ENCODE data around the gene DVL3.
A peak's percentile ranks its signal among the peaks of the same experiment; 100 is the strongest.
"Not testable (repeated sequence)": the region's sequence is repeated elsewhere in the genome, so short reads cannot be mapped to it uniquely, and the experiment has no call there.

Gene DVL3

GRCh38 chr3:184148076-184148475 is 7.1 kb upstream of the DVL3 start:
- no peak for DNase-seq
- intact Hi-C loops (cut with DNase I) = no loop called here

GRCh38 chr3:184149123-184149522 is 6.1 kb upstream of the DVL3 start:
- intact Hi-C loops (cut with DNase I) = no loop called here
- no peak for DNase-seq

GRCh38 chr3:184149770-184150169 is 5.4 kb upstream of the DVL3 start:
- DNase-seq; intact Hi-C loops (cut with DNase I): not testable (repeated sequence)

DNA sequence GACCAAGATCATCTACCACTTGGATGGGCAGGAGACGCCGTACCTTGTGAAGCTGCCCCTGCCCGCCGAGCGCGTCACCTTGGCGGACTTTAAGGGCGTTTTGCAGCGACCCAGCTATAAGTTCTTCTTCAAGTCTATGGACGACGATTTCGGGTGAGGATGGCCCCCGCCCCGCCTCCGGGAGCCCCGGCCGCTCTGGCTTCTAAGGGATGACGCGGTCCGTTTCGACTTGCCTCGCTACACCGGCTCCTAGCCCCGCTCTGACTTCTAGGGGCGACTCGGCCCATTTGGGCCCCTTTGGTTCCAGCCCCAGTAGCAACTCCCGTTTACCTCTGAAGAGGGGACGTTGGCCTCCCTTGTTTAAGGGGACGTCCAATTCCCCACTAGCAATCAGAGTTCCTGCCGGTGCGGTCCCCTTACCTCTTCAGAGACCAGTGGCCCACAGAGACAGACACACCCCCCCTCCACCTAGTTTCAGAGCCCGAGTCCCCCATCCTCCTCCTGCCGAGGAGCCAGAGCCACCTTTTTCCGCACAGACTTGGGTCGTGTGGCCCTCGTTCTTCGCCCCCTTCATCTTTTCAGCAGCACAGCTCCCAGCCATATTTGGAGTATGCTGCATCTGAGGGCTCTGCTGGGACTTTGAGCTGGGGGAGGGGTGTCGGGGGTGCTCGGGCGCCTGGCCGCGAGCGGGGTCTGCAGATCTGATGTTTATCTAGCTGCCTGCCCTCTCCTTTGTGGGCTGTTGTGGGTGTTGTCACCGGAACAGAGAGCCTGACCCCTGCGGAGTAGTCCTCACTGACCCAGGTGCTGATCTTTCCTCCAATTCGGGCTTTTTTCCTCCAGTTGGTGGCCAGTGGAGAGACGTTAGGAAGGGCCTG is 706 bp downstream of the DVL3 start:
- intact Hi-C loops (cut with DNase I) = loop anchor here (2.0 kb wide), 1 partner anchor 21 kb away; the partner anchor contains the start of gene EIF2B5
- DNase-seq = peak in 24 of 42 donors; percentile 11 to 65 (median 28)

DNA sequence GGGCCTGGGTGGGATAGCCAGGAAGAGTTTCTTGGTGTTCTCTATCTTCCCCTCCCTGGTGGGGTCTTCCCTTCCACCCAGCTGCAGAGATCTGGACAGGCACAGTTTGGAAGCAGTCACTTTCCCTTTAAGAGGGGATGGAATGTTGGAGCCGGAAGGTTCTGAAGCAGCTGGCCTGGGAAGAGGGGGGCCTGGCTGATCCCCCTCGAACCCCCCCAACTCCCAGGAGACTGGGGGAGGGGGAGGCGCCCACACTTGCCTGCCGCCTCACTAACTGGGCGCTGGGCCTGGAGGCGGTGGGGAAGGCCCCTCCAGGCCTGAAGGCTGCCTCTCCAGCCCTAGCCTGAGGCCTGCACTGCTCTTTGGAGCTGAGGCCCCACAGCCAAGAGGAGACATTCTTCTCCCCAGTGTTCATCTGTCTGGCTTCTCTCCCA is 1.4 kb downstream of the DVL3 start:
- DNase-seq = peak in 36 of 42 donors; percentile 20 to 79 (median 54)
- intact Hi-C loops (cut with DNase I) = no loop called here

- intact Hi-C loops (cut with DNase I) = no loop called here
- no peak for DNase-seq
These were observed 2.0 kb downstream of the DVL3 start for GRCh38 chr3:184157206-184157605.

GRCh38 chr3:184158404-184158803 is 3.2 kb downstream of the DVL3 start:
- no peak for DNase-seq
- intact Hi-C loops (cut with DNase I) = no loop called here

GRCh38 chr3:184160456-184160855 is 5.3 kb downstream of the DVL3 start:
- no peak for DNase-seq
- intact Hi-C loops (cut with DNase I) = no loop called here

GRCh38 chr3:184162571-184163070 is 7.4 kb downstream of the DVL3 start:
- intact Hi-C loops (cut with DNase I); DNase-seq: not testable (repeated sequence)

DNA sequence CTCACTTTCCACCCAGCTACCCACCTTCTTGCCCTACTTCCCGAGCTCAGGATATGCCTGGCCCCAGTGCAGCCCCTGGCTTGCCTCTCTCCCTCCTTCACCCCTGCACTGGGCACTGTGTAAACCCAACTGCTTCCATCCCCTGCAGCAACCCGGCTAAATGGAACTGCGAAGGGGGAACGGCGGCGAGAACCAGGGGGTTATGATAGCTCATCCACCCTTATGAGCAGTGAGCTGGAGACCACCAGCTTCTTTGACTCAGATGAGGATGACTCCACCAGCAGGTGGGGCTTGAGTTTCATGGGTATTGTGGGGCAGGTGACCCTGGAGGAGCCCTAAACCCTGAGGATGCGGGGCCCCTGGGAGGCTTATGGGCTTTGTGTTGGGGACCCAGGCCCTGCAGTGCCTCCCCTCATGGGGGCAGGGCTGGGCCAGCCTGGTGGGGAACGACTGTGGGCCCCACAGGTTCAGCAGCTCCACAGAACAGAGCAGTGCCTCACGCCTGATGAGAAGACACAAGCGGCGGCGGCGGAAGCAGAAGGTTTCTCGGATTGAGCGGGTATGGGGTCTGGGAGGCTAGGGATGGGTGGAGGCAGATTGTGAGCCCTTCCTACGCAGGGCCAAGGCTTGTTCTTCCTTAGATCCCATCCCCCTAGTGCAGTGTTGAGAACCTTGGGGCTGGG is 9.6 kb downstream of the DVL3 start:
- intact Hi-C loops (cut with DNase I) = no loop called here
- no peak for DNase-seq

GRCh38 chr3:184165543-184165942 is 10.4 kb downstream of the DVL3 start:
- DNase-seq = no peak
- intact Hi-C loops (cut with DNase I) = no loop called here

DNA sequence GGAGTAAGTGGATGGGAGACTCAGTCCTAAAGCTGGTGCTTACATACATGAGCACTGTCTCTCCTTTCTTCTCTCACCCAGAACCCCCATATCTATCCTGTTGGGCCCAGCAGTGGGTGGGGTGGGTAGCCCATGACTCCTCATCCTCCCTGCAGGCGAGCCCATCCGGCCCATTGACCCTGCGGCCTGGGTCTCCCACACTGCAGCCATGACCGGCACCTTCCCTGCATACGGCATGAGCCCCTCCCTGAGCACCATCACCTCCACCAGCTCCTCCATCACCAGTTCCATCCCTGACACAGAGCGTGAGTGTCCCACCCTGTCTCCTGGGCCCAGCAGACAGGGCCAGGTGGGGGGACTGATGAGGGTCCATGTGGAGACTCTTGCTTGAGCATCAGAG is 11.5 kb downstream of the DVL3 start:
- intact Hi-C loops (cut with DNase I) = no loop called here
- no peak for DNase-seq

- no peak for DNase-seq
- intact Hi-C loops (cut with DNase I) = no loop called here
These were observed 12.6 kb downstream of the DVL3 start for GRCh38 chr3:184167786-184168185.

GRCh38 chr3:184168363-184169120 is 13.4 kb downstream of the DVL3 start:
- intact Hi-C loops (cut with DNase I) = no loop called here
- peak in 22 of 42 donors; percentile 16 to 73 (median 44) for DNase-seq

- no peak for DNase-seq
- intact Hi-C loops (cut with DNase I) = loop anchor here (5.0 kb wide), 1 partner anchor 33 kb away; the partner anchor contains the start of gene EIF2B5
These were observed 15.0 kb downstream of the DVL3 start for GRCh38 chr3:184169896-184170875.

GRCh38 chr3:184171562-184171961 is 16.4 kb downstream of the DVL3 start:
- intact Hi-C loops (cut with DNase I) = loop anchor here (5.0 kb wide), 1 partner anchor 34 kb away; the partner anchor contains the start of gene EIF2B5
- peak in 1 of 42 donors; percentile 44 for DNase-seq

DNA sequence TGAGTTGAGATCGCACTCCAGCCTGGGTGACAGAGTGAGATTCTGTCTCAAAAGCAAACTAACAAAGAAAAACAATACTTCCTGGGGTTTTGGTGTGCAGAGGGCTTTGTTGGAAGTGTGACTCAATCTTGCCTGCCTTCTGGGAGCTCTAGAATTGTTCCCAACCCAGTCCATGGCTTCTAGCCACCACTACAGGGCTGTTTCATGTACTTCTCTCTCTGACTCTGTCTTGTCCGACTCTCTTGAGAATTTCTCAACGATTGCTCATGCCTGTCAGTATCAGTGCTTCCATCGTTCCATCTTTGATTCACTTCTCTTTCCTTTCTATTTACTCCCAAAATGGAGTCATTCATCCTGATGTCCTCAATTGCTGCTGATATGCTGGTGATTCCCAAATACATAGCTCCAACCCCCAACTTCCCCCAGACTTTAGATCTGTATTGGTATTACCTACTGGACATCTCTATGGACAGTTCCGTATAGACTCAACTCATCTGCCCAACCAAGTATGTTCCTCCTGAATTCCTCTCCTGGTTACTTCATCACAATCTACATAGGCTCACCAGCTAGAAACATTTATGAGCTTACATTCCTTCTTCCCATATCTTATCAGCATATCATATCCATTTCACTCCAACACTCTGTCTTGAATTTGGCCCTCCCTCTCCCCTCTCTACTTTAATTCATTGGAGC is 17.6 kb downstream of the DVL3 start:
- no peak for DNase-seq
- intact Hi-C loops (cut with DNase I) = loop anchor here (5.0 kb wide), 1 partner anchor 36 kb away; the partner anchor contains the start of gene EIF2B5
